NB4 (cell line): ENCODE data around the gene GATM.

Experiments
- CTCF ChIP-seq: IDR thresholded peaks from one replicate; pipeline ENCODE4 v1.5.1; 2012; ENCODE audit warnings: low read depth, low read length
- MYC ChIP-seq: IDR thresholded peaks from 2 replicates; pipeline ENCODE4 v1.6.1; 2011; ENCODE audit warnings: low read depth, low read length
- POLR2A ChIP-seq: IDR thresholded peaks from 2 replicates; pipeline ENCODE4 v1.6.1; 2011; ENCODE audit warnings: mild to moderate bottlenecking; ENCODE audit not compliant: insufficient read length; ENCODE audit errors: extremely low read depth

GRCh38 chr15:45417303-45417950 lies 39.1 kb upstream of the GATM start:
- no peak for TF ChIP-seq MYC
- TF ChIP-seq CTCF, result no peak
- TF ChIP-seq POLR2A, result no peak
